HG03354 (cell line): ENCODE data around the gene PROSER1.
"Not testable (repeated sequence)": the region's sequence is repeated elsewhere in the genome, so short reads cannot be mapped to it uniquely, and the experiment has no call there.

Source experiments
- ATAC-seq: cut with Tn5 transposase; IDR thresholded peaks from one replicate; pipeline ENCODE4 v1.9.1; 2021; ENCODE audit warnings: mild to moderate bottlenecking; ENCODE audit not compliant: unreplicated experiment, poor library complexity, severe bottlenecking

The PROSER1 gene

DNA sequence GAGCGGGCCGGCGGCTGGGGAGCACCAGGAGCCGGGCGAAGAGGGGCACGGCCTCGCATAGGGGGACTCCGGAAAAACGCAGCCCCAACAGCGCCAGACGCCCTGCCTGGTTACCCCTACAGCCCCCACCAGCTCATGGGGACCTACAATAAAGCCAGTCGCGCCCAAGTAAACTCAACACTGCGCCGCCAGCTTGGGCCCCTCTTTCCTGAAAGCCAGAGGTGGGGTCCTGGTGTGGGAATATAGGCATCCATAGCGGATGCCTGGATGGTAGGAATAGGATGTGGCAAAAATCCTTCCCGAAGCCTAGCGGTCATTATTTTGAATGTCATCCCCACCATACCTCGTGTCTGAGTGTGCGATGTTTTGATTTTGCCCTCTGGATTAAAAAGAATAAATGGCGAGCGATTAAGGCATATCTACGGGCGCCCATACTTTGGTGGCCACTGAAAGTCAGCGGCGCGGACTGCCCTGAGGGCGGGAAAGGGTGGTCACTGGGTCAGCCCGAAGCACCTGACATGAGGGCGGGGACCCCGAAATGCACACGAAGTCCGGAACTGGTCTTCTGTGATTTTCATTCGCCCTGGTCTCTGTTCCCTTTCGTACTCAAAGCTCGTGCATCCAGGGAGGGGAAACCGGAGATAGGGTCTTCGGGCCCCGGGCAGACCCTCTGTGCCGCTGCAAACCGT is at the start of gene PROSER1, which contains the start of gene NHLRC3:
Gene PROSER1, minus strand, starts transcription at position 210 of the 689 bp plus-strand sequence. CDS start 847 bp downstream, outside the sequence.
Gene NHLRC3, plus strand, starts transcription at position 577 of the 689 bp plus-strand sequence. CDS start 184 bp downstream, outside the sequence.
- peak; percentile 77 for ATAC-seq

DNA sequence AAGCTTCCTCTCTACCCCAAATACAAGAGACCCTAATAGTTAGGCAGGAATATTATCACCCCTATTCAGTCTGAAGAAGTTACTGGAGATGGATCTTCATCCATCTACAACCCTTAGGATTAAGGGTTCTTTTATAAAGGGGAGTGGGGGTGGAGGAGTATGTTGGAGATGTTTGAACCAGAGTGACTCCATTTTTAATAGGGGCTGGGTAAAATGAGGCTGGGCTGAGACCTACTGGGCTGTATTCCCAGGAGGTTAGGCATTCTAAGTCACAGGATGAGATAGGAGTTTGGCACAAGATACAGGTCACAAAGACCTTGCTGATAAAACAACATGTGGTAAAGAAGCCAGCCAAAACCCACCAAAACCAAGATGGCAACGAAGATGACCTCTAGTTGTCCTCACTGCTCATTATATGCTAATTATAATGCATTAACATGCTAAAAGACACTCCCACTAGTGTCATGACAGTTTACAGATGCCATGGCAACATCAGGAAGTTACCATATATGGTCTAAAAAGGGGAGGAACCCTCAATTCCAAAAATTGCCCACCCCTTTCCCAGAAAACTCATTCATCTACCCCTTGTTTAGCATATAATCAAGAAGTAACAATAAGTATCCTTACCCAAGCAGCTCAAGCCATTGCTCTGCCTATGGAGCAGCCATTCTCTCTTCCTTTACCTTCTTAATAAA is 48.5 kb upstream of the PROSER1 start:
- ATAC-seq = not testable (repeated sequence)

DNA sequence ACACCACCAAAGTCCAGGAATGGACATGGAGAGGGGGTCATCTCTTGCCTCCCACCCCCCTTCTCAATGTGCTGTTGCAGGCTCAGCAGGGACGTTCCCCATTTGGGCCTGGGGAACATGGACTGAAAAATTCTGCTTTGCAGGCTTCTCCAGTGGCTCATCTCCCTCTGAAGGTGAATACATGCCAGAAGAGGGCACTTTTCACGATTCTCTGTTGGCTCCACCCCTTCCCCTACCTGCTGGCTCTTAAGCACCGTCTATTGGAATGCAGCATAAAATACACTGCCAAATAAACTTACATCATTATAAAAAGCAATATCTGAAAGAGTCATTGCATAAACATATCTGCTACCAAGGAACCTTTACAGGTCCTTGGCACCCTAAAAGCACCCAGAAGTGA is 36.1 kb upstream of the PROSER1 start:
- ATAC-seq = no peak

DNA sequence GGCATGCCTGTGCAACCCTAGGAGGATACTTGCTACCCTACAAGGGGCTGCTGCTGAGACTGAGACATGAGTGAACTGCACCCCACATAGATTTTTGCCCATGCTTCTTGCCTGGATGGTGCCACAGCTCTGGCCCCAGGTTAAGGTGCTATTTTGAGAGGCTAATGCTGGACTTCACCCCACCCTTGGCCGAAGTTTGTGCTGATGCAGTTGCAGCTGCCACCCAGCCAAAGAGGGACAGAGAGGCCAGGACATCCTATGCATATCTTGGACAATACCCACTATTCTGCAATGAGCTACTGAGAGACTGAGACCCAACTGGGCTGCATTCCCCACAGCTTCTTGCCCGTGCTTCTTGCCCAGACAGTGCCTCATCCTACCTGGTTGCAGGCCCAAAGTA is 35.0 kb upstream of the PROSER1 start:
- ATAC-seq = no peak

DNA sequence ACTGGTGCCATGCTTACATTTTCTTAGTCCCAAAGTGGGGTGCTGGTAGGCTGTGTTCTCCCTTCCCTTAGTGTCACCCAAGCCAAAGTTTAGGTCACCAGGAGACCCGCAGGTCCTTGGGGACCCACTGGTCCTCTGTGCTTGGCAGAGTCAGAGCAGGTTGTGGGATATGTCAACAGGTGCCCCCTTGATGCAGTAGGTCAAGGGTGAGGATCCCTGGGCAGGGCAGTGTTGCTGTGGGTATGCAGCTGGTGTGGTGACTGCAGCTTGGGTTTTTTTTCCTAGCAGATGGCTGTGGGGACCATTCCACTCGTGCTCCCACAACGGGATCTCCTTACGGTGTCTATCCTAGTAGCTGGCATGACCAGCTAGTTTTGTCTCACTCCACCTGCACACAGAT is 24.1 kb upstream of the PROSER1 start:
- no peak for ATAC-seq

DNA sequence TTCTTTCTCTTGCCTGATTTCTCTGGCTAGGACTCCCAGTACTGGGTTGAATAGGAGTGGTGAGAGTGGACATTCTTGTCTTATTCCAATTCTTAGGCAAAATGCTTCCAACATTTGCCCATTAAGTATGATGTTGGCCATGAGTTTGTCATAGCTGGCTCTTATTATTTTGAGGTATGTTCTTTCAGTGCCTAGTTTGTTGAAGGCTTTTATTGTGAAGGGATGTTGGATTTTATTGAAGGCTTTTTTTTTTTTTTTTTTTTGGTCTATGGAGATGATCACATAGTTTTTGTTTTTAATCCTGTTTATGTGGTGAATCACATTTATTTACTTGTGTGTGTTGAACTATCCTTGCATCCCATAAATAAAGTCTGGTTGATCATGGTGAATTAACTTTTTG is 20.2 kb upstream of the PROSER1 start:
- ATAC-seq = no peak

DNA sequence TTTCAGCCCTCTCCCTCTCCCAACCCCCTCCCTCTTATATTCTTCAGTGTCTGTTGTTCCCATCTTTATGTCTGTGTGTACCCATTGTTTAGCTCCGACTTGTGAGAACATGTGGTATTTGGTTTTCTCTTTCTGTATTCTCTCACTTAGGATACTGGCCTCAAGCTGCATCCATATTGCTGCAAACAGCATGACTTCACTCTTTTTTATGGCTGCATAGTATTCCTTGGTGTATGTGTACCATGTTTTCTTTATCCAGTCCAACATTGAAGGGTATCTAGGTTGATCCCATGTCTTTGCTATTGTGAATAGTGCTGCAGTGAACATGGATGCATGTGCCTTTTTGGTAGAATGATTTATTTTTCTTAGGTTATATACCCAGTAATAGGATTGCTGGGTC is 18.1 kb upstream of the PROSER1 start:
- no peak for ATAC-seq

DNA sequence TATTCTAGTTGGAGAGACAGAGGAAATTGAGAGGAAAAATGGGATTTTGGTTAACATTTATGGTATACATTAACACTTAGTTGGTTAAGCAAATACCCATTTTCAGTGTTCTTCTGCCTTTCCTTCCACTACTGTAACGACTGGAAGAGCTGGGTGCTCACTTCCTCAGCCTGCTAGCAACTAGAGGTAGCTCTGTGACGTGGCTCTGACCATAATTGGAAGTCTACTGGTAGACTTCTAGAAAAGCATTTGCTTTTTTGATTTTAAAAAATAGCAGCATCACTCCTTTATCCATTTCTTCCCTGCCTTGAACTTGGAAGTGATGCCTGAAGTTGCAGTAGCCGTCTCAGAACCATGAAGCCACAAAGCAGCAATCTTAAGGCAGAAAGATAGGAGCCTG is 16.2 kb upstream of the PROSER1 start:
- no peak for ATAC-seq

DNA sequence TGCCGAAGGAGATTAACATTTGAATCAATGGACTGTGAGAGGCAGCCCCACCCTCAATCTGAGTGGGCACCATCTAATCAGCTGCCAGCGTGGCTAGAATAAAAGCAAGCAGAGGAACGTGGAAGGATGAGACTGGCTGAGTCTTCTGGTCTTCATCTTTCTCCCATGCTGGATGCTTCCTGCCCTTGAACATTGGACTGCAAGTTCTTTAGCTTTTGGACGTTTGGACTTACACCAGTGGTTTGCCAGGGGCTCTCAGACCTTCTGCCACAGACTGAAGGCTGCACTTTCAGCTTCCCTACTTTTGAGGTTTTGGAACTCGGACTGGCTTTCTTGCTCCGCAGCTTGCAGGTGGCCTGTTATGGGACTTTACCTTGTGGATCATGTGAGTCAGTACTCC is 15.1 kb upstream of the PROSER1 start:
- ATAC-seq = no peak

DNA sequence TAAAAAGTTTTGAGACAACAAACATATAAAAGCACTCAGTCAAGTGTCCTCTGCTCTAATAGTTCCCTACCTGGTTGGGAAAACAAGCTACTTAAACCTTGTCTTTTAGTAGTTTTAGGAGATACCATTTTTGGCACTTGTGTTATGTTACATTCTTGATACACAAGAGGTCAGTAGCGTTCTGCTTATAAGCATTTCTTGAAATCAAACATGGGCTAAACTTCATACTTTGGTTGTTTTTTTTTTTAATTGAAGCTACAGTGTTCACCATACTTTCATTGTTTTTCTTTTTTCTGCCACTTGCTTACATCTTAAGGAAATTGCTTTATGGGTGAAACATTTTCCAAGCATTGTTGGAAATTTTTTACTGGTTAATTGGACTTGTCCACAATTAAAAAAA is 13.3 kb upstream of the PROSER1 start:
- no peak for ATAC-seq

DNA sequence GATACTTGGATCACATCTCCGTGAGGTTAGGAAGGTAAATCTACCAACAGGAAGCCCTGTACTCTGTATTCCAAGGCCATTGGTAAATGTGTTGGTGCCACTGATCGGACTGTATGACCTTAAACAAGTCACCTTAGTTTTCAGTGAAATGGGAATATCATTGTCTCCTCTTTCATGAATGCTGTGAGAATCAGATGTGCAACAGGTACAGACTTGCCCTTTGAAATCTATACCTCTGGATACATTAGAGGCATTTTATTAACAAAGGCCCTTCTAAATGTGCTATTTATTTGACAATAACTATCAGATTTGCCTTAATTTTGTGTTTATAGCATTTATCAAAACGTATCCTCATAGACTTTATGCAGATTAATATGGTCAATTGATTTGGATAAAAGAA is 11.4 kb upstream of the PROSER1 start:
- no peak for ATAC-seq

DNA sequence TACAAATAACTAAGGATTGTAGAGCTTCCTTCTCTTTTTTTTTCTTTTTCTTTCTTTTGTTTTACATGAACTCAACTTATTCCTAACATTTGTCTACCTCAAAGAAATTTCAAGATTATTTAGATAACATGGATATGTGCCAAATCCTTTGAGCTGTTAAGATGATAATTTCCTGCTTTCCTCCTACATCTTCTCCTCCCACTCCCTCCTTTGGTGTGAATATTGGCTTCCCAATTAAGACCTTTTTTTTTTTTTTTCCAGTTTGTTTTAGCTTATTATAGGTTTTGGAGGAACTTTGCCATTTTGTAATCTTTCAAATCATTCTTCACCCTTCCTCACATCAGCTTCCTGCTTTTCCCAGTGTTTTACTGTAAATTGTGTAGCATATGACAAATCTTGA is 10.9 kb upstream of the PROSER1 start:
- ATAC-seq = no peak

DNA sequence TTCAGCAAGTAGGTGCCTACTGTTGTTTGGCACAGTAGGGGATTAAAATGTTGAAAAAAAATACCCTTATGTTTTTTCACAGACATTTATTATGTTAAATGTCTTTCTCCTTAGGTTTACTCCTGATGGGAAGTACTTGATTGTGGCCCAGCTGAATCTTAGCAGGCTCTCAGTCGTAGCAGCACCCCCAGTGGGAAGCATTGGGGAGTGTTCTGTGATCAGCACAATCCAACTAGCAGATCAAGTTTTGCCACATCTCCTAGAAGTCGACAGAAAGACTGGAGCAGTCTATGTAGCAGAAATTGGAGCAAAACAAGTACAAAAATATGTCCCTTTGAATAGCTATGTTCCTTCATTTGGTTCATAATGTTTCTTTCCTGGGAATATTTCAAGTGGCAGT is 9.7 kb upstream of the PROSER1 start:
- no peak for ATAC-seq

DNA sequence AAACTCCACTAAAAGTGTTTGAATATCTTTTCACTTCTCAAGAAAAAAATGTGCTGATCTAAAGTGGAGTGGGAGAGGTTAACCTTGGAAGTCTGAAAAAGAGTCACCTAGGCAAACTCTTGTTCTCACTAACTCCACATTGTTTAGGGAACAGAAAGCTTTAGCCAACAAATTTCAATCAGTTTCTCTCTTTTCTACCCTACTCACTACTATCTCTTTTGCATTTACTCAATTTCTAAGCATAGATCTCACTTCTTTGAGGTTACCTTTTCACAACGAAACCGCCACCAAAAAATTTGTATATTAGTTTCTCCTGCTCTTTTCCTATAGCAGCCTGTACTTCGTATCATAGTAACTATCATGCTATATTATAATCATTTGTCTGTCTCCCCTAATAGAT is 6.6 kb upstream of the PROSER1 start:
- peak; percentile 63 for ATAC-seq

DNA sequence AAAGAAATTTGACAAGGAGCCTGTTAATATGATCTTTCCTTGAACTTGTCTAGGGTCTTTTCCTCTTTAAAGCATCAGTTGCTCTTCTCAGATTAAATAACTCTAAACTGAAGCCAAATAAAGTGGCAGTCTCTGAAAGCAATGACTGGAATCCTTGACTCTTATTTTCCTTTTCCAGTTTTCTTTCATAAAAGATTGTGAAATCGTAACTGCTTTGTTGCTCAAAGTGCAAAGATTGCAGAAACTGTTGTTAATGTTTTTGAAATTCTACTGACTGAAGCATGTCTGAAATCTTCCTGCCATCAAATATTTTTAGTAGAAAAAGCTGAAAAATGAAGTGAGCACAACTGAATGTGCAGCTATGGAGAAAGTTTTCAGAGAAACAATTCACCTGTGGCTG is 2.3 kb upstream of the PROSER1 start:
- ATAC-seq = no peak

DNA sequence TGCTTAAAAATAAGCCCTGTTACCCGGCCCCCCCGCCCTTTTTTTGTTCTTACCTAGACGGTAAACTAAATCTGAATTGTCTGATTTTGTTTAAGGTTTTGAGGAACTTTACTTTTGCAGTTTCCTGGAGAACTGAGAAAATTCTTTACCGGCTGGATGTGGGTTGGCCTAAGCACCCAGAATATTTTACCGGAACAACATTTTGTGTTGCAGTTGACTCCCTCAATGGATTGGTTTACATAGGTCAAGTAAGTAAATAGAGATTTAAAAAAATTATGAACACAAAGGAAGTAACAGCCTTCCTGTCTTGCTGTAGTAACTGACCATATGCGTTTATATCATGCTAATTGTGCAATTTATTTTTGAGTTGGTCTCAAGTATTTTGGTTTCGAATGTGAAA is 1.2 kb upstream of the PROSER1 start:
- ATAC-seq = no peak

DNA sequence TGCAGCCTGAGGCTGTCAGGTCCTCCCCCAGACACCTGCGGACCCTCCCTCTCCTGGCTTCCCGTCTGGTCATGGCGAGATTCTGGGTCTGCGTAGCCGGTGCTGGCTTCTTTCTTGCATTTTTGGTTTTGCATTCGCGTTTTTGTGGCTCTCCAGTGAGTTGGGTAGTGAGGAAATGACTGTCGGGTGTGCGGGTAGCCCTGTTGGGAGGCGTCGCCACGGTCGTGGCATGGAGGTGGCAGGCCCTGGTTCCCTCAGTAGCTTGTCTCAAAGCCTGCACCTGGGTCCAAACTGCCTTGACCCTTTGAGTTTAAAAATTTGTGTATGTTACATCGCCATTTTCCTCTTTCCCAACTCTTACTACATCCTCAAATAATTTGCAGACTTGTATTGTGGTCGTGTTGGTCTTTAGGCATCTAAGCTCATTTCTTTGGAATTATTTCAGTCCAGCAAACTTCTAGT is 711 bp upstream of the PROSER1 start:
- ATAC-seq = peak; percentile 40

DNA sequence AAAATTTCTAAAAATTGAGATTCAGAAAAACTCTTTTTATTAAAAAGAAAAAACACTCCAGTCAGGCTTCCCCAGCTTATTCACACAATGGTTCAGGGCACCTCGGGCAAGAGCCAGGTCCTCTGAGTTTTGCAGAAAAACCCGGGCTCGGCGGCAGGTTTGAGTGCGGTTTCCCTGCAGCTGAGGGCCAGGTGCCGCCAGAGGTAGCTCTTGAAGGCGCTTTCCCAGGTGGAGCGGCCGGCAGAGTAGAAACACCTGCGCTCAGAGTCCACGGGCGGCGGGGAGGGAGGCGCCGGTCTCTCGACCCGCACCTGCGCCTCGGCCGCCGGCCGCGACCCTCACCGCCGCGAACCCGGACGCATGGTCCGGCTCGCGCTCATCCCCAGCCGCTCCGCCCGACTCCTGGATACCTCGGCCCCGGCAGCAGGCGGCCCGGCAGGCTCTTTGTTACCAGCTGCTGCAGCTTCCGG is 444 bp downstream of the PROSER1 start:
- ATAC-seq = peak; percentile 34

DNA sequence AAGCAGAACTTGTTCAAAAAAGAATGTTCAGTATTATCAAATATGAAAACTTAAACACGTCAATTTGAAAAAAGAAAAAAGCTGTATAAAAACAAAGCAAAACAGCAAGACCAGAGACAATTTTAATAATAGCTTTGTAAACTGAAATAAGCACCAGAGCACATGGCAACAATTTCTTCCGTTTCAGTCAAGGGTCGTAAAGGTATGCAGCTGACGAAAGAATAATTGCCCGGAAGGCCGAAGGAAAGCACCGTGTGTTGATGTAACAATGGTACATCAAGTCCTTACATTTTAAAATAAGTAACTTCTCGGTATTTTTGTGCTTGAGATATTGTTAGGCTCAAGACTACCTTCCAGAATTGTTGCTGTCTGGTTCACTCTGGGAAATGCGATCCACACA is 1.7 kb downstream of the PROSER1 start:
- ATAC-seq = no peak

DNA sequence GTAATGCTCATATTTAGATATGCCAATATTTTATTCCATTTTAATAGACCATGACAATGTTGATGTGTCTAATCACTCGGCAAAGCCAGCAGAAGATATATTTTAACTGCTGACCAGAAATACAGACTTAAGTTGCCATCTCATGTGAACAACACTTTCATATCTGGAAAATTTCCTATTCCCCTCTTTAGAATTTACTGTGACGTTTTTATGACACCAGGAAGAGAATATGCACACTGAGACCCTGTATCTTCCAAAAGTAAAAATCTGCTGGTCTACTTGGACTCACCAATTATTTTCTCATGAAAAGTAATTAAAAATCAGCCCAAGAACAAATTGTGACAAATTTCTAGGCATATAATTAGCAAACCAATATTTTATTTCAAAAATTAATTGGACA is 2.1 kb downstream of the PROSER1 start:
- ATAC-seq = no peak

DNA sequence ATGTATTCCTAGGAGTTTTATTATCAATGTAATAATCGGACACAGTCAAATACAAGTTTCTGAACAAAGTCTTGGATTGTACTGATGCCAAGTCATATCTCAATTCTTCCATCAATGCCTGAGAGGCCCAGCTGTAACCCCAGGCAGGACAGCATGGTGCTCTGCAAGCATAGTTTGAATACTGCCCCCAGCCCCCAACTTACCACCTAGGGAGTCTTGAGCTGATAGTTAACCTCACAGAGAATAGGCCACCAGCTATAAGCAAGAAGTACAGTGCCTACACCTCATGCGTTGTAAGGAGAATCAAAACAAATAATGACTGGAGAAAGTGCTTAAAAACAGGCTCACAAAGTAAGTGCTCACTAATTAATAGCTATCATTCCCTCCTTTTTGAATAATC is 2.7 kb downstream of the PROSER1 start:
- no peak for ATAC-seq
